ENCODE results near the gene NFYC.

NFYC gene

DNA sequence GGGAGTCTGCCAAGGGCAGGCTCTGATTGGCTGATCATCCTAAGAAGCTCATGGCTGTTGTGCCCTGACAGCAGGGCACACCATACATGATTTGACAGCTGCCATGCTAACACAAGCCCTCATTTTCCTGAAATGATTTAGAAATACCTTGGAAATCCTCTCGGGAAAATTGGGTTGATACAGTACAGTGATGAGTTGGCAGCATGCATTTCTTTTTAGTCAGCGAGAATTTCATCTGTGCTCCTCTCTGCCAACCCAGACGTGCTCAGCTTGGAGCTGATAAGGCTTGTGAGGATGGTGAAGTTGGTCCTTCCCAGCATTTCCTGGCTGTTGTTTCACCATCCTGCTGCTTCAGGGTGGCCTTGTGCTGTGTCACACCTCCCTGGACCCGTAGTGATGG, 69.5 kb downstream of the NFYC start:
- in situ Hi-C loops (cut with MboI; ENCODE audit: low sequenced_read_pairs, unreplicated experiment) = no loop called here
- TF ChIP-seq, protein P1, sequence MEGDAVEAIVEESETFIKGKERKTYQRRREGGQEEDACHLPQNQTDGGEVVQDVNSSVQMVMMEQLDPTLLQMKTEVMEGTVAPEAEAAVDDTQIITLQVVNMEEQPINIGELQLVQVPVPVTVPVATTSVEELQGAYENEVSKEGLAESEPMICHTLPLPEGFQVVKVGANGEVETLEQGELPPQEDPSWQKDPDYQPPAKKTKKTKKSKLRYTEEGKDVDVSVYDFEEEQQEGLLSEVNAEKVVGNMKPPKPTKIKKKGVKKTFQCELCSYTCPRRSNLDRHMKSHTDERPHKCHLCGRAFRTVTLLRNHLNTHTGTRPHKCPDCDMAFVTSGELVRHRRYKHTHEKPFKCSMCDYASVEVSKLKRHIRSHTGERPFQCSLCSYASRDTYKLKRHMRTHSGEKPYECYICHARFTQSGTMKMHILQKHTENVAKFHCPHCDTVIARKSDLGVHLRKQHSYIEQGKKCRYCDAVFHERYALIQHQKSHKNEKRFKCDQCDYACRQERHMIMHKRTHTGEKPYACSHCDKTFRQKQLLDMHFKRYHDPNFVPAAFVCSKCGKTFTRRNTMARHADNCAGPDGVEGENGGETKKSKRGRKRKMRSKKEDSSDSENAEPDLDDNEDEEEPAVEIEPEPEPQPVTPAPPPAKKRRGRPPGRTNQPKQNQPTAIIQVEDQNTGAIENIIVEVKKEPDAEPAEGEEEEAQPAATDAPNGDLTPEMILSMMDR (IDR thresholded peaks at IDR 0.05; ENCODE audit: borderline replicate concordance, control extremely low read depth, extremely low read depth, insufficient read depth, missing control alignments) = no peak
- DNase-seq (ENCODE audit: low spot score) = no peak

DNA sequence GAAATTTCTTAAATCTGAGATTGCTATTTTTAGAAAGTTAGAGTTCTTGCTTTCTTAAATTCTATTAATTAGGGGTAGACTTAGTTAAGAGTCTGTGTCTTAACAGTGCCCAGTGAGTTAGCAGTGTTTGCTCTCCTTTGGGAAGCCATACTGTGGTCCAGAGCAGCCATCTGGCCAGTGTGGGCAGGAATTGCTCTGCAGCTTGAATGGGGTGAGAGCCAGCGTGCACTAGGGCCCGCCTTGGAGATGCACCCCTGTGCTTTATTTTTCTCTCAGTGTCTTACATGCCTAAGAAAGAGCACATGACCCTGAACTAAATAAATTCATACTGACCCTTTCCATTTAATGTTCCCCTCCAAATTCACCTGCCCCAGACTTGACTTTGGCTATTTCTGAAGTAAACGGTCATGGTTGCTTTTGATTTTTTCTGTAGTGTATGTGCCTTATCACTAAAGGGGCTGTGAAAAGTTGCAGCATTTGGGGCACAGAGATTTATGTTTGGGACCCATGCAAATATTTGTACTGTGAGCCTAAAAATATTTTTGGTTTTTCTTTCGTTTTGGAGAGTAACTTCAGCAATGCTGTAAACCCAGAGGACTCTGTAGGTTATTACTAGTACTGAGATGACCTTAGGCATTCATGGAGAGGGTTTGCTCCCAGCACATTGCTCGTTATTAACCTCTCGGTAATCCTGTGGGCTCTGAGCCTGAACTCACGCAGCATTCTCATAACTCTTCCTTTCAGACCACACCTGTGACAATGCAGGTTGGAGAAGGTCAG, 70.8 kb downstream of the NFYC start:
- in situ Hi-C loops (cut with MboI; ENCODE audit: low sequenced_read_pairs, unreplicated experiment) = no loop called here
- TF ChIP-seq, protein P1 (IDR thresholded peaks at IDR 0.05; ENCODE audit: borderline replicate concordance, control extremely low read depth, extremely low read depth, insufficient read depth, missing control alignments) = no peak
- peak; percentile 58 for DNase-seq (ENCODE audit: low spot score)

DNA sequence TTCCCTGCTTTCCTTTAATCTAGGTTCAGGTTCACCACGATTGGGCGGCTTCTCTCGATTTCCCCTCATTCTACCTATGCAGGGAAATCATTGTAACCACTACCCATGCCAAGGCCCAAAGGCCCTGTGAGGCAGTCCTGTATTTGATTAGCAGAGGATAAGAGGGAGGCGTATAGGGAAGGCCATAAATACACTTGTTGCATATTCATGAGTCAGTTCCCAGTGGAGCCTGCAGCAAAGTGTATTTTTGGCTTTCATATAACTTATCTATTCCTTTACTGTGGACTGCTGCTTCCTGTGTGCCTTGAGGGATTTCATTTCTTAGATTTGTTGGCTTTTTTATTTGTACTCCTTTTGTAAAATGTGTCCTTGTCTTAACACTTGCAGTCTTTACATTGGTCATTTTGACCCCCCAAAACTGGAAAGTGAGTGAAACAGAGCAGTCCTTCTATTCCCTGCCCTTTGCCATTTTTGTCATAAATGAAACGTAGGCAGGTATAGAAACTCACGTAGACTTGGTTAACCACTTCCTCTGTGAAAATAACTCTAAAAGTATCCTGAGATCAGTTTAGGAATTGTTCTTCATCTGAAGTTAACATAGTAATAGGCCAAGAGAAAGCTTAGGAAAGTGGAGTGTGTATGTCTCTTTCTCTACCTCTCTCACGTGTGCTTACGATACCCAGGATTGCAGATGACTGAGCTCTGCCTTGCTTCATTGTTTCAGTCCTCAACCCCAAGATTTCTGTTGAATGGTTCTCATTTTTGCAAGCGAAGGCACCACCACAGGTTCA, 72.4 kb downstream of the NFYC start:
- DNase-seq (ENCODE audit: low spot score) = peak; percentile 52
- TF ChIP-seq, protein P1 (IDR thresholded peaks at IDR 0.05; ENCODE audit: borderline replicate concordance, control extremely low read depth, extremely low read depth, insufficient read depth, missing control alignments) = no peak
- in situ Hi-C loops (cut with MboI; ENCODE audit: low sequenced_read_pairs, unreplicated experiment) = no loop called here

DNA sequence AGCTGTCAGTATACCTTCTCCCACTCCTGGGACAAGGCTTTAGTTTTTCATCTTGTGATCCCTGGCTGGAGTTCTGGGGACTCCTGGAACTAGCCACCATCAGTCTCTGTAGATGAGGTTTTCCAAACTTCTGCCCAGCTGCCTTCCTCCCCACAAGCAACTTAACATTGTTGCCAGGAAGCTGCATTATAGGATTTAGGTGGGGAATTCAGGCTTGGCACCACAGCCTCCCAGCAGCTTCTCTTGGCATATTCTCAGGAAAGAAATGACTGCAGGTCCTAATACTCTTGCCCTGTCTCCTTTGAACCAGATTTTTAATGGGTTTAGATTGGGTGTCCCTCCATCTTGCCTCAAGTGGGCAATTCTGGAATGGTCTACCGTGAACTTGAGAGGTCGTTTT, 73.5 kb downstream of the NFYC start:
- in situ Hi-C loops (cut with MboI; ENCODE audit: low sequenced_read_pairs, unreplicated experiment) = no loop called here
- TF ChIP-seq, protein P1 (IDR thresholded peaks at IDR 0.05; ENCODE audit: borderline replicate concordance, control extremely low read depth, extremely low read depth, insufficient read depth, missing control alignments) = no peak
- no peak for DNase-seq (ENCODE audit: low spot score)

DNA sequence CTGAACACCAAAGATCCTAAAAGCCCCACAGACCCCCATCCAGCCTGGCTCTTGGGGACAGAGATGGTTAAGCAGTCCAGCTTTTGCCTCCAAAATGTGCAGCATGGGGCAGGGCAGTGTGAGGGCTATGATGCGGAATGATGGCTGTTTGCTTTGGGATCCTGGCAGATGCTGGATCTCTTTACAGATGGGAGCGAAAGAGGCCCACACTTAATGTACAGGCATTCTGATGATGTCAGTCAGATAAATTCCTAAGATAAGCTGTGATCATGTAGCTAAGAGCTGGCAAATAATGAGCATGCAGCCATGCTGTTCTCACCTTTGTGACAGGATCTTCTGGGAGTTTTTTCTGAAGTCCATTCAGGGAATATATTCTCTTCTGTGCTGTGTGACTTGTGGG, 74.5 kb downstream of the NFYC start:
- no peak for DNase-seq (ENCODE audit: low spot score)
- TF ChIP-seq, protein P1 (IDR thresholded peaks at IDR 0.05; ENCODE audit: borderline replicate concordance, control extremely low read depth, extremely low read depth, insufficient read depth, missing control alignments) = no peak
- in situ Hi-C loops (cut with MboI; ENCODE audit: low sequenced_read_pairs, unreplicated experiment) = no loop called here

DNA sequence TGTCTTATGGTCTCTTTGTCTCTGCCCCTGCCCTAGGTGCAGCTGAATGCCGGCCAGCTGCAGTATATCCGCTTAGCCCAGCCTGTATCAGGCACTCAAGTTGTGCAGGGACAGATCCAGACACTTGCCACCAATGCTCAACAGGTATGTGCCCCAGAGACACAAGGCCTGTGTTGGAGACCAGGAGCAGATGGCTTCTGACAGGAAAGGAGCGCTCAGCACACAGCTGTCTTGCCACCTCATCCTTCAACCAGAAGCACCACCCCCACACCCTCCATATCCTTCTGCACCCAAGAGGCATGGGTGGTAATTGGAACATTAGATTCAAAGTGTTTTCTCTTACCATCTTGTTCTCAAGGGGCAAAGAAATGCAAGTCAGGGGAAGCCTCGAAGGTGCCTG, 75.1 kb downstream of the NFYC start:
- TF ChIP-seq, protein P1 (IDR thresholded peaks at IDR 0.05; ENCODE audit: borderline replicate concordance, control extremely low read depth, extremely low read depth, insufficient read depth, missing control alignments) = no peak
- no peak for DNase-seq (ENCODE audit: low spot score)
- in situ Hi-C loops (cut with MboI; ENCODE audit: low sequenced_read_pairs, unreplicated experiment) = no loop called here

Data from GM13976 (cell line).